Measurements from ENCODE around the gene PROZ. TPM values are rescaled to one million over a fixed set of nuclear protein-coding genes. Genes with fewer than 3 reads are reported as not detected.

PROZ gene
- total RNA-seq, 1 donor from 2014 or later, result not detected

DNA sequence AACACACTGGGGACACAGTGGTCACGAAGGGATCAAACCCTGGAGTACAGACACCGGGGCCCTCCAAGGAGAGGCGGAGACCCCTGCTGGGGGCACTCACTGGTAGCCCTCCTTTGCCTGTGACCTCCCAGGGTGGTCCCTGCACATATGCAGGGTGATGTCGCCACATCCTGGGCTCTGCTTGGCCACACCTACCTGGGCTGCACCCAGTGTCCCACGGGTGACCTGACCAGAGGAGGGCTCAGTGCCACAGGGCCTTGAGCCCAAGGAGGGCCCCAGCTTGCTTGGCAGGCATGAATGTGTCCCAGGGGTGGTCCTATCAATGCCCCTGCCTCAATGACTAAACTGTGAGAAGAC lies 45.9 kb downstream of the PROZ start:
- no peak overlapping the region for H3K27ac ChIP-seq (ENCODE audit: low read depth, low read length)

DNA sequence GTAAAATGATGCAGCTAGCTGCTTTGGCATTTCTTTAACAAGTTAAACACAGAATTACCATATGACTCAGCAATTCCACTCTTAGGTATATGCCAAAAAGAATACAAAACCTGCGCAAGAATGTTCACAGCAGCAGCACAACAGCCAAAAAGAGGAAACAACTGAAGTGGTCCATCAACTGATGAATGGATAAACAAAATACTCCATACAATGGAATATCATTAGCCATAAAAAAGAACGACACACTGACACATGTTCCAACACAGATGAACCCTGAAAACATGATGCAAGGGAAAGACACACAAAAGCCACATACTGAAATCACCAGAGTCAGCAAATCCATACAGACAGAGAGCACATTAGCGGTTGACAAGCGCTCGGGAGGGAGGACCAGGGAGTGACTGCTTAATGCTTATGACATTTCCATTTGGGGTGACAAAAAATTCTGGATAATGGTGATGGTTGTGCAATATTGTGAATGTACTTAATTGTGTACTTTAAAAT lies 47.0 kb downstream of the PROZ start:
- peaks cover 14% of the 10 kb centered on the region for H3K4me1 Mint-ChIP-seq (ENCODE audit: low read depth, unreplicated experiment)
- FAIRE-seq, result peak; percentile 37

More for the DNA sequence above, 45.9 kb downstream of the PROZ start:
- FAIRE-seq, result no peak
- peaks cover 9% of the 10 kb centered on the region for H3K36me3 ChIP-seq (ENCODE audit: insufficient read depth, low read length)
- TF ChIP-seq, protein P1, sequence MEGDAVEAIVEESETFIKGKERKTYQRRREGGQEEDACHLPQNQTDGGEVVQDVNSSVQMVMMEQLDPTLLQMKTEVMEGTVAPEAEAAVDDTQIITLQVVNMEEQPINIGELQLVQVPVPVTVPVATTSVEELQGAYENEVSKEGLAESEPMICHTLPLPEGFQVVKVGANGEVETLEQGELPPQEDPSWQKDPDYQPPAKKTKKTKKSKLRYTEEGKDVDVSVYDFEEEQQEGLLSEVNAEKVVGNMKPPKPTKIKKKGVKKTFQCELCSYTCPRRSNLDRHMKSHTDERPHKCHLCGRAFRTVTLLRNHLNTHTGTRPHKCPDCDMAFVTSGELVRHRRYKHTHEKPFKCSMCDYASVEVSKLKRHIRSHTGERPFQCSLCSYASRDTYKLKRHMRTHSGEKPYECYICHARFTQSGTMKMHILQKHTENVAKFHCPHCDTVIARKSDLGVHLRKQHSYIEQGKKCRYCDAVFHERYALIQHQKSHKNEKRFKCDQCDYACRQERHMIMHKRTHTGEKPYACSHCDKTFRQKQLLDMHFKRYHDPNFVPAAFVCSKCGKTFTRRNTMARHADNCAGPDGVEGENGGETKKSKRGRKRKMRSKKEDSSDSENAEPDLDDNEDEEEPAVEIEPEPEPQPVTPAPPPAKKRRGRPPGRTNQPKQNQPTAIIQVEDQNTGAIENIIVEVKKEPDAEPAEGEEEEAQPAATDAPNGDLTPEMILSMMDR (IDR thresholded peaks at IDR 0.05; ENCODE audit: insufficient read depth, low read depth, low read length), result no peak
- TF ChIP-seq EZH2 (IDR thresholded peaks at IDR 0.05; ENCODE audit: insufficient read depth, low read length), result no peak
- no peaks in the 10 kb centered on the region for H3K9me3 ChIP-seq (ENCODE audit: insufficient read depth, low read depth, low read length)
- H3K4me3 Mint-ChIP-seq (ENCODE audit: unreplicated experiment), result no peak overlapping the region
- H3K9ac ChIP-seq (ENCODE audit: low read length), result no peak overlapping the region
- no peak overlapping the region for H3K4me2 ChIP-seq (ENCODE audit: low read length)
- DNase-seq (ENCODE audit: low read depth), result no peak
- no peaks in the 10 kb centered on the region for H3K27me3 ChIP-seq (ENCODE audit: insufficient read depth, low read length)
- no peaks in the 10 kb centered on the region for H3K27me3 Mint-ChIP-seq (ENCODE audit: low read depth, unreplicated experiment)
- H3K79me2 ChIP-seq (ENCODE audit: insufficient read depth, low read length), result peaks cover 91% of the 10 kb centered on the region
- no peak overlapping the region for H3K4me3 ChIP-seq (ENCODE audit: insufficient read depth, low read depth, low read length)
- peaks cover 50% of the 10 kb centered on the region for H4K20me1 ChIP-seq (ENCODE audit: insufficient read depth, low read length)
- H3K36me3 Mint-ChIP-seq (ENCODE audit: low read depth, unreplicated experiment), result peaks cover 3% of the 10 kb centered on the region
- H3K4me1 ChIP-seq (ENCODE audit: insufficient read depth, low read length), result peaks cover 14% of the 10 kb centered on the region
- peaks cover 14% of the 10 kb centered on the region for H3K4me1 Mint-ChIP-seq (ENCODE audit: low read depth, unreplicated experiment)
- H3K27ac Mint-ChIP-seq (ENCODE audit: unreplicated experiment), result no peak overlapping the region
- H2AFZ ChIP-seq (ENCODE audit: low read depth, low read length), result no peak overlapping the region
- no peaks in the 10 kb centered on the region for H3K9me3 Mint-ChIP-seq (ENCODE audit: unreplicated experiment)

DNA sequence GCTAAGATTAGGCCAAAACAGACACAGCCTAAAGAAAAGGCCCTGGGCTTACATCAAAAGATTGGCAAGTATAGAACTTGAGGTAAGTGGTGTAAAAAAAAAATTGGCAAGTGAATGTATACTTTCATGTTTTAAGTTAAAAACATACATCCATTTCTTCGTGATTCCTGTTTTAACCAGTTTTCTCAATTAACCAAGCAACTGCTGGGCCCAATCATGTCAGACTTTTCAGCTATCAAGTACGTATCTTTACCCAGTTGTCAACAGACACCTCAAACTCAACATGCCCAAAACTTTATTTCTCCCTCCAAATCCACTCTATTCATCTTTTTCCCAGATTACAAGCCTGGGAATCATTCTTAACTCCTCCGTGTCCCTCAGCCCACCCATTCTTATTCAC lies 49.0 kb downstream of the PROZ start:
- Mint-ChIP-seq H3K9me3 (ENCODE audit: unreplicated experiment) (no peaks in the 10 kb centered on the region), H3K4me1 (ENCODE audit: low read depth, unreplicated experiment) (peaks cover 17% of the 10 kb centered on the region), H3K27ac (ENCODE audit: unreplicated experiment) (peak overlapping the region; percentile 93), H3K27me3 (ENCODE audit: low read depth, unreplicated experiment) (no peaks in the 10 kb centered on the region), H3K36me3 (ENCODE audit: low read depth, unreplicated experiment) (peaks cover 3% of the 10 kb centered on the region), H3K4me3 (ENCODE audit: unreplicated experiment) (peak overlapping the region; percentile 88)
- Histone ChIP-seq H3K4me1 (ENCODE audit: insufficient read depth, low read length) (peaks cover 21% of the 10 kb centered on the region), H3K9me3 (ENCODE audit: insufficient read depth, low read depth, low read length) (no peaks in the 10 kb centered on the region), H3K9ac (ENCODE audit: low read length) (peak overlapping the region; percentile 97), H3K4me2 (ENCODE audit: low read length) (peak overlapping the region; percentile 98), H3K27ac (ENCODE audit: low read depth, low read length) (peak overlapping the region; percentile 95), H2AFZ (ENCODE audit: low read depth, low read length) (no peak overlapping the region), H4K20me1 (ENCODE audit: insufficient read depth, low read length) (peaks cover 56% of the 10 kb centered on the region), H3K79me2 (ENCODE audit: insufficient read depth, low read length) (peaks cover 89% of the 10 kb centered on the region), H3K36me3 (ENCODE audit: insufficient read depth, low read length) (peaks cover 3% of the 10 kb centered on the region), H3K27me3 (ENCODE audit: insufficient read depth, low read length) (no peaks in the 10 kb centered on the region), H3K4me3 (ENCODE audit: insufficient read depth, low read depth, low read length) (peak overlapping the region; percentile 84)
- FAIRE-seq (no peak), DNase-seq (ENCODE audit: low read depth) (no peak)
- TF ChIP-seq, protein P1 (IDR thresholded peaks at IDR 0.05; ENCODE audit: insufficient read depth, low read depth, low read length), result no peak
- no peak for TF ChIP-seq EZH2 (IDR thresholded peaks at IDR 0.05; ENCODE audit: insufficient read depth, low read length)

More for the DNA sequence above, 47.0 kb downstream of the PROZ start:
- Histone ChIP-seq H2AFZ (ENCODE audit: low read depth, low read length) (no peak overlapping the region), H3K27me3 (ENCODE audit: insufficient read depth, low read length) (no peaks in the 10 kb centered on the region), H3K36me3 (ENCODE audit: insufficient read depth, low read length) (peaks cover 3% of the 10 kb centered on the region), H3K4me3 (ENCODE audit: insufficient read depth, low read depth, low read length) (no peak overlapping the region), H3K4me2 (ENCODE audit: low read length) (peak overlapping the region; percentile 51), H4K20me1 (ENCODE audit: insufficient read depth, low read length) (peaks cover 46% of the 10 kb centered on the region), H3K4me1 (ENCODE audit: insufficient read depth, low read length) (peaks cover 14% of the 10 kb centered on the region), H3K27ac (ENCODE audit: low read depth, low read length) (peak overlapping the region; percentile 30), H3K9ac (ENCODE audit: low read length) (no peak overlapping the region), H3K9me3 (ENCODE audit: insufficient read depth, low read depth, low read length) (no peaks in the 10 kb centered on the region), H3K79me2 (ENCODE audit: insufficient read depth, low read length) (peaks cover 89% of the 10 kb centered on the region)
- H3K9me3 Mint-ChIP-seq (ENCODE audit: unreplicated experiment), result no peaks in the 10 kb centered on the region
- H3K27ac Mint-ChIP-seq (ENCODE audit: unreplicated experiment), result peak overlapping the region; percentile 2
- no peaks in the 10 kb centered on the region for H3K36me3 Mint-ChIP-seq (ENCODE audit: low read depth, unreplicated experiment)
- H3K27me3 Mint-ChIP-seq (ENCODE audit: low read depth, unreplicated experiment), result no peaks in the 10 kb centered on the region
- TF ChIP-seq, protein P1 (IDR thresholded peaks at IDR 0.05; ENCODE audit: insufficient read depth, low read depth, low read length), result no peak
- DNase-seq (ENCODE audit: low read depth), result peak; percentile 68
- H3K4me3 Mint-ChIP-seq (ENCODE audit: unreplicated experiment), result no peak overlapping the region

Data from astrocyte (in vitro differentiated cells and primary cell).